Ovary (tissue), 9 donors: ENCODE measurements around the gene GPR183. TPM values are rescaled to one million over a fixed set of nuclear protein-coding genes. Genes with fewer than 3 reads are reported as not detected.

Source experiments
- DNase-seq, 5 donors: peaks; one replicate each; pipeline ENCODE4 v3.0.0-alpha.2; 2019 to 2020
- H3K27ac ChIP-seq, 2 donors: fragments of 200-600 bp; one replicate each; pipeline versions ENCODE4 v1.5.1 to v1.8.0; 2019 to 2022
- H3K27me3 ChIP-seq: fragments of 200-600 bp; one replicate; pipeline ENCODE4 v1.8.0; 2022
- H3K36me3 ChIP-seq: fragments of 200-600 bp; sonication (generic); one replicate; pipeline ENCODE4 v1.5.1; 2019
- H3K4me1 ChIP-seq: one replicate; pipeline ENCODE4 v1.8.1; 2013; ENCODE audit warnings: mild to moderate bottlenecking, moderate library complexity; ENCODE audit not compliant: insufficient read depth
- H3K4me3 ChIP-seq: fragments of 200-600 bp; sonication (generic); one replicate; pipeline ENCODE4 v1.5.1; 2017
- H3K9me3 ChIP-seq, 2 donors: fragments of 200-600 bp in 1 of 2; sonication (generic) in 1 of 2; one replicate each; pipeline versions ENCODE4 v1.5.1 to v1.8.1; 2013 to 2019; ENCODE audit warnings: mild to moderate bottlenecking in 1 of 2, moderate library complexity in 1 of 2
- CTCF ChIP-seq, 3 donors: fragments of 450-650 bp in 2 of 3; fragments of 200-600 bp in 1 of 3; IDR thresholded peaks; one replicate each; pipeline versions ENCODE4 v1.5.1 to v1.8.0; 2016 to 2022; ENCODE audit warnings: antibody characterized with exemption in 3 of 3, mild to moderate bottlenecking in 1 of 3
- EP300 ChIP-seq: sonication (generic); formaldehyde crosslinking; IDR thresholded peaks from one replicate; pipeline ENCODE4 v1.6.1; 2017; ENCODE audit warnings: antibody characterized with exemption
- POLR2A ChIP-seq: fragments of 450-650 bp; IDR thresholded peaks from one replicate; pipeline ENCODE4 v1.6.1; 2017; ENCODE audit warnings: antibody characterized with exemption, mild to moderate bottlenecking, moderate library complexity
- WGBS, 3 donors: extraction: QIAGEN DNeasy Blood & Tissue Kit in 1 of 3; methylation state at CpG; one replicate each; pipeline versions ENCODE4 v1.1.5 to v1.1.7; 2013 to 2017; 5-methylcytosine and 5-hydroxymethylcytosine counted together
- intact Hi-C, 4 donors: fragments of 100-400 bp; cut with DNase I; formaldehyde crosslinking; loops; one replicate each; pipeline versions ENCODE4 v1.11.0 to v1.15.1; 2022 to 2023
- polyA plus RNA-seq, 2 donors: library from polyadenylated mRNA; stranded (reverse); fragments of 200-250 nt in 1 of 2; fragments of 350-450 nt in 1 of 2; fragmentation: Illumina TruSeq in 1 of 2; extraction: RNeasy Lipid Tissue Mini Kit (QIAGEN cat#74804) in 1 of 2; gene quantifications; one replicate each; pipeline ENCODE4 v1.2.3, GENCODE V29; 2013 to 2014
- total RNA-seq, 7 donors: library from RNA; depleted of rRNA in 2 of 7; stranded (reverse); fragments of >200 nt in 2 of 7; fragmentation: NEBNext Ultra II Directional in 3 of 7; extraction: Animal tissue kit (Norgen Biotek cat#: 25700) in 3 of 7; gene quantifications; one replicate each; pipeline versions ENCODE4 v1.1.0 to v1.2.4, GENCODE V29; 2016 to 2023
- donor health status: DM: no; HTN: no; CAD: no; lungs with moderate emphysema.
- donor health status: DM: no; HTN: no; CAD: no.
- donor health status: Bipolar disorder and iron deficiency.
- donor health status: DM: yes; HTN: yes; CAD: no.
- donor health status: DM: no; HTN: no; CAD: no.
- donor health status: DM: yes; HTN: yes; CAD: no.

GPR183 gene
- total and polyA plus RNA-seq, 9 donors, result 2.4 to 14.6 (median 5.5) TPM

GRCh38 chr13:99285432-99286182 lies 21.6 kb downstream of the GPR183 start:
- Histone ChIP-seq H3K9me3 (no peaks in the 10 kb centered on the region), H3K27me3 (no peaks in the 10 kb centered on the region), H3K27ac (peak overlapping the region in 1 of 2 donors; percentile 43), H3K4me1 (peaks cover 7% of the 10 kb centered on the region), H3K36me3 (no peaks in the 10 kb centered on the region), H3K4me3 (no peak overlapping the region)
- WGBS, 3 donors, result 38 to 52% (median 48%) methylated on average over 10 of the region's 10 CpGs
- intact Hi-C loops, result no loop called here
- TF ChIP-seq CTCF (IDR thresholded peaks at IDR 0.05), result no peak
- no peak for TF ChIP-seq POLR2A
- no peak for TF ChIP-seq EP300
- peak; percentile 51 to 69 (median 61) for DNase-seq

- intact Hi-C loops, result no loop called here
- no peaks in the 10 kb centered on the region for H3K27me3 ChIP-seq
- peaks cover 6% of the 10 kb centered on the region for H3K4me1 ChIP-seq
- WGBS, 3 donors, result 59 to 80% (median 74%) methylated on average over 1 of the region's 1 CpG
- no peak for DNase-seq
- no peak overlapping the region for H3K4me3 ChIP-seq
- no peaks in the 10 kb centered on the region for H3K36me3 ChIP-seq
- no peak for TF ChIP-seq POLR2A
- no peak for TF ChIP-seq EP300
- no peak for TF ChIP-seq CTCF (IDR thresholded peaks at IDR 0.05)
- no peaks in the 10 kb centered on the region for H3K9me3 ChIP-seq
- H3K27ac ChIP-seq, result no peak overlapping the region
Measured at GRCh38 chr13:99282264-99283231, 24.7 kb downstream of the GPR183 start.

GRCh38 chr13:99281811-99282263 lies 25.4 kb downstream of the GPR183 start:
- TF ChIP-seq EP300 (peak; percentile 31), POLR2A (no peak)
- WGBS, 3 donors, result 84 to 94% (median 92%) methylated on average over 5 of the region's 5 CpGs
- Histone ChIP-seq H3K27me3 (no peaks in the 10 kb centered on the region), H3K9me3 (no peaks in the 10 kb centered on the region), H3K36me3 (no peaks in the 10 kb centered on the region), H3K4me3 (no peak overlapping the region), H3K27ac (no peak overlapping the region), H3K4me1 (peaks cover 6% of the 10 kb centered on the region)
- peak in 1 of 5 donors; percentile 28 for DNase-seq
- intact Hi-C loops, result no loop called here

GRCh38 chr13:99280166-99280565 lies 27.0 kb downstream of the GPR183 start:
- TF ChIP-seq CTCF (IDR thresholded peaks at IDR 0.05) (no peak), EP300 (no peak), POLR2A (no peak)
- Histone ChIP-seq H3K9me3 (no peaks in the 10 kb centered on the region), H3K36me3 (no peaks in the 10 kb centered on the region), H3K27ac (no peak overlapping the region), H3K4me3 (no peak overlapping the region), H3K27me3 (no peaks in the 10 kb centered on the region), H3K4me1 (peaks cover 3% of the 10 kb centered on the region)
- intact Hi-C loops, result no loop called here
- no peak for DNase-seq
- WGBS, 3 donors, result 96 to 97% (median 97%) methylated on average over 3 of the region's 3 CpGs
